ENCODE measurements around the gene ACAD8.

Gene ACAD8

GRCh38 chr11:134287561-134287960 is 34.2 kb downstream of the ACAD8 start:
- DNase-seq (ENCODE audit: low read depth): no peak
- no peak for TF ChIP-seq MYC (IDR thresholded peaks at IDR 0.05; ENCODE audit: low read depth, low read length)
- TF ChIP-seq POLR2A (IDR thresholded peaks at IDR 0.05; ENCODE audit: extremely low read depth, insufficient read length): no peak
- TF ChIP-seq CTCF (IDR thresholded peaks at IDR 0.05; ENCODE audit: low read depth, low read length): no peak
- no peak for TF ChIP-seq MAX (IDR thresholded peaks at IDR 0.05; ENCODE audit: low read depth, low read length)
- H3K4me3 ChIP-seq (ENCODE audit: low read depth, low read length): no peak overlapping the region

- TF ChIP-seq CTCF (IDR thresholded peaks at IDR 0.05; ENCODE audit: low read depth, low read length): no peak
- no peak for TF ChIP-seq MYC (IDR thresholded peaks at IDR 0.05; ENCODE audit: low read depth, low read length)
- TF ChIP-seq POLR2A (IDR thresholded peaks at IDR 0.05; ENCODE audit: extremely low read depth, insufficient read length): no peak
- TF ChIP-seq MAX (IDR thresholded peaks at IDR 0.05; ENCODE audit: low read depth, low read length): no peak
- no peak overlapping the region for H3K4me3 ChIP-seq (ENCODE audit: low read depth, low read length)
- DNase-seq (ENCODE audit: low read depth): no peak
Observed at GRCh38 chr11:134288486-134288885, 35.1 kb downstream of the ACAD8 start.

GRCh38 chr11:134289167-134289566 is 35.8 kb downstream of the ACAD8 start:
- TF ChIP-seq CTCF (IDR thresholded peaks at IDR 0.05; ENCODE audit: low read depth, low read length): no peak
- TF ChIP-seq POLR2A (IDR thresholded peaks at IDR 0.05; ENCODE audit: extremely low read depth, insufficient read length): no peak
- no peak for TF ChIP-seq MYC (IDR thresholded peaks at IDR 0.05; ENCODE audit: low read depth, low read length)
- TF ChIP-seq MAX (IDR thresholded peaks at IDR 0.05; ENCODE audit: low read depth, low read length): no peak
- no peak overlapping the region for H3K4me3 ChIP-seq (ENCODE audit: low read depth, low read length)
- DNase-seq (ENCODE audit: low read depth): no peak

- DNase-seq (ENCODE audit: low read depth): no peak
- TF ChIP-seq POLR2A (IDR thresholded peaks at IDR 0.05; ENCODE audit: extremely low read depth, insufficient read length) (no peak), CTCF (IDR thresholded peaks at IDR 0.05; ENCODE audit: low read depth, low read length) (no peak), MYC (IDR thresholded peaks at IDR 0.05; ENCODE audit: low read depth, low read length) (no peak), MAX (IDR thresholded peaks at IDR 0.05; ENCODE audit: low read depth, low read length) (no peak)
- no peak overlapping the region for H3K4me3 ChIP-seq (ENCODE audit: low read depth, low read length)
Observed at GRCh38 chr11:134289789-134290188, 36.4 kb downstream of the ACAD8 start.

GRCh38 chr11:134290646-134291045 is 37.3 kb downstream of the ACAD8 start:
- no peak for DNase-seq (ENCODE audit: low read depth)
- H3K4me3 ChIP-seq (ENCODE audit: low read depth, low read length): no peak overlapping the region
- TF ChIP-seq CTCF (IDR thresholded peaks at IDR 0.05; ENCODE audit: low read depth, low read length) (no peak), MYC (IDR thresholded peaks at IDR 0.05; ENCODE audit: low read depth, low read length) (no peak), MAX (IDR thresholded peaks at IDR 0.05; ENCODE audit: low read depth, low read length) (no peak)

GRCh38 chr11:134291196-134291595 is 37.8 kb downstream of the ACAD8 start:
- TF ChIP-seq MYC (IDR thresholded peaks at IDR 0.05; ENCODE audit: low read depth, low read length): no peak
- no peak for TF ChIP-seq CTCF (IDR thresholded peaks at IDR 0.05; ENCODE audit: low read depth, low read length)
- TF ChIP-seq POLR2A (IDR thresholded peaks at IDR 0.05; ENCODE audit: extremely low read depth, insufficient read length): no peak
- TF ChIP-seq MAX (IDR thresholded peaks at IDR 0.05; ENCODE audit: low read depth, low read length): no peak
- DNase-seq (ENCODE audit: low read depth): no peak
- H3K4me3 ChIP-seq (ENCODE audit: low read depth, low read length): no peak overlapping the region

All from NB4 (cell line).